ENCODE results near the gene C2.

DNA sequence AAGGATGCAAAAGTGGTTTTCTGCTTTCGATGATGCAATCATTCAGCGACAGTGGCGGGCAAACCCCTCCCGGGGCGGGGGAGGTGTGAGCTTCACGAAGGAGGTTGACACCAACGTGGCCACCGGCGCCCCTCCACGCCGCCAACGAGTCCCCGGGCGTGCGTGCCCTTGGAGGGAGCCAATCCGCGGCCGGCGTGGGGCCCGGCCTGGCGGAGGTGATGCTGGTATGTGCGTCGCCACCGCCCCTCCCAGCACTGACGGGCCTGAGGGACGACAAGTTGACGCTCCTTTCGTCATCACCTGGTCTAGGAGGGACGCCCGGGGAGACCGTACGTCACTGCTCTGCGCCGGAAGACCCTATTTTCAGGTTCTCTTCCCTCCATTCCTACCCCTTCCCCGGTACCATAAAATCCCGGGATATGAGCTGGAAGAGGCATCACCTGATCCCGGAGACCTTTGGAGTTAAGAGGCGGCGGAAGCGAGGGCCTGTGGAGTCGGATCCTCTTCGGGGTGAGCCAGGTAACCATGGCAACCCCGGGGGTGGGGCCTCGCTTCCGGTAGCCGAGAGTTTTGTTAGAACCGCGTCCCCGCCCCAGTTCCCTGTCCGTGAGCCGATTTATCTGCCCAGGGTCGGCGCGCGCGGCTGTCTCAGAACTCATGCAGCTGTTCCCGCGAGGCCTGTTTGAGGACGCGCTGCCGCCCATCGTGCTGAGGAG, 44.6 kb downstream of the C2 start, which contains the start of gene DXO:
- peak in 1 of 2 donors; percentile 65 for TF ChIP-seq POLR2A (IDR thresholded peaks at IDR 0.05)
- TF ChIP-seq CTCF (IDR thresholded peaks at IDR 0.05), result no peak
